Neural cell (in vitro differentiated cells): ENCODE measurements around the gene KCNH6. TPM values are rescaled to one million over a fixed set of nuclear protein-coding genes. Genes with fewer than 3 reads are reported as not detected.

Experiments used
- H2AFZ ChIP-seq: fragments of 200-600, 300-800 bp; sonication (generic), shearing (Covaris generic); 2 replicates; pipeline ENCODE4 v1.6.0; 2014; ENCODE audit warnings: low read depth, mild to moderate bottlenecking, antibody characterized with exemption, low read length, moderate library complexity
- H3F3A ChIP-seq: fragments of 200-600 bp; shearing (Covaris generic); 2 replicates; pipeline ENCODE4 v1.6.1; 2016; ENCODE audit warnings: mild to moderate bottlenecking, moderate library complexity, mixed read lengths, antibody characterized with exemption, low read length; ENCODE audit not compliant: insufficient read depth, poor library complexity, severe bottlenecking
- H3K27ac ChIP-seq: fragments of 200-600, 300-800 bp; sonication (generic), shearing (Covaris generic); 2 replicates; pipeline ENCODE4 v1.5.1; 2014; ENCODE audit warnings: mild to moderate bottlenecking, low read length, moderate library complexity
- H3K27me3 ChIP-seq: fragments of 300-800, 200-600 bp; sonication (generic), shearing (Covaris generic); 2 replicates; pipeline ENCODE4 v1.6.0; 2014; ENCODE audit warnings: mild to moderate bottlenecking, low read depth, low read length, moderate library complexity; ENCODE audit not compliant: insufficient read depth
- H3K36me3 ChIP-seq: fragments of 300-800, 200-600 bp; sonication (generic), shearing (Covaris generic); 2 replicates; pipeline ENCODE4 v1.5.1; 2014; ENCODE audit warnings: mild to moderate bottlenecking, antibody characterized with exemption, low read length, moderate library complexity; ENCODE audit not compliant: insufficient read depth
- H3K4me2 ChIP-seq: fragments of 300-800, 200-600 bp; sonication (generic), shearing (Covaris generic); 2 replicates; pipeline ENCODE4 v1.6.0; 2014; ENCODE audit warnings: mild to moderate bottlenecking, low read length
- H3K4me3 ChIP-seq: fragments of 300-800, 200-600 bp; sonication (generic), shearing (Covaris generic); 2 replicates; pipeline ENCODE4 v1.5.1; 2014; ENCODE audit warnings: mild to moderate bottlenecking, low read length, moderate library complexity
- H3K79me2 ChIP-seq: fragments of 200-600 bp; shearing (Covaris generic); replicated peaks from 2 replicates; pipeline ENCODE4 v1.6.0; 2014; ENCODE audit warnings: mild to moderate bottlenecking, low read length, moderate library complexity; ENCODE audit not compliant: insufficient read depth
- H3K9ac ChIP-seq: fragments of 300-800, 200-600 bp; sonication (generic), shearing (Covaris generic); 2 replicates; pipeline ENCODE4 v1.6.1; 2016; ENCODE audit warnings: mild to moderate bottlenecking, low read length, mixed read lengths
- H3K9me2 ChIP-seq: fragments of 200-600 bp; shearing (Covaris generic); 2 replicates; pipeline ENCODE4 v1.6.1; 2016; ENCODE audit warnings: mild to moderate bottlenecking, low read length, mixed read lengths; ENCODE audit not compliant: insufficient read depth
- H3K9me3 ChIP-seq: fragments of 200-600, 300-800 bp; sonication (generic), shearing (Covaris generic); 2 replicates; pipeline ENCODE4 v1.6.1; 2016; ENCODE audit warnings: mild to moderate bottlenecking, mixed run types, low read length, moderate library complexity, mixed read lengths
- H4K20me1 ChIP-seq: fragments of 200-600 bp; shearing (Covaris generic); 2 replicates; pipeline ENCODE4 v1.6.1; 2016; ENCODE audit warnings: mild to moderate bottlenecking, mixed run types; ENCODE audit not compliant: insufficient read depth
- CTCF ChIP-seq: fragments of 450-650 bp; IDR thresholded peaks from 2 replicates; pipeline ENCODE4 v1.5.1; 2014; ENCODE audit warnings: antibody characterized with exemption, mild to moderate bottlenecking, moderate library complexity; ENCODE audit not compliant: poor library complexity, severe bottlenecking
- EP300 ChIP-seq: fragments of 450-650 bp; conservative IDR thresholded peaks from 2 replicates; pipeline ENCODE4 v1.6.1; 2014; ENCODE audit warnings: antibody characterized with exemption, mild to moderate bottlenecking, moderate library complexity; ENCODE audit not compliant: poor library complexity, severe bottlenecking
- EZH2 ChIP-seq: fragments of 200-600, 300-800 bp; shearing (Covaris generic), sonication (generic); IDR thresholded peaks from 2 replicates; pipeline ENCODE4 v1.6.1; 2014; ENCODE audit warnings: antibody characterized with exemption, low read length, borderline replicate concordance, mild to moderate bottlenecking; ENCODE audit not compliant: insufficient read depth, poor library complexity, severe bottlenecking
- MXI1 ChIP-seq: fragments of 450-650 bp; conservative IDR thresholded peaks from 2 replicates; pipeline ENCODE4 v1.6.1; 2014; ENCODE audit warnings: antibody characterized with exemption, mild to moderate bottlenecking; ENCODE audit not compliant: poor library complexity, severe bottlenecking
- POLR2AphosphoS5 ChIP-seq: IDR thresholded peaks from 2 replicates; pipeline ENCODE4 v1.6.1; 2012
- RAD21 ChIP-seq: fragments of 450-650 bp; conservative IDR thresholded peaks from 2 replicates; pipeline ENCODE4 v1.6.1; 2014; ENCODE audit warnings: antibody characterized with exemption, mild to moderate bottlenecking, moderate library complexity
- SMC3 ChIP-seq: fragments of 450-650 bp; conservative IDR thresholded peaks from 2 replicates; pipeline ENCODE4 v1.6.1; 2014; ENCODE audit warnings: antibody characterized with exemption, mild to moderate bottlenecking, moderate library complexity; ENCODE audit not compliant: poor library complexity
- TAF1 ChIP-seq: IDR thresholded peaks from 2 replicates; pipeline ENCODE4 v1.6.1; 2012; ENCODE audit warnings: low read depth
- polyA plus RNA-seq: library from polyadenylated mRNA; depleted of rRNA; stranded (reverse); fragments of >200 nt; gene quantifications from 2 replicates; pipeline ENCODE4 v1.2.3, GENCODE V29; 2014
- TF ChIP-seq, protein P1 (sequence below): IDR thresholded peaks from 2 replicates; pipeline ENCODE4 v1.6.1; 2012; ENCODE audit warnings: borderline replicate concordance

Gene KCNH6
- polyA plus RNA-seq, 1 donor from 2014 or later = not detected

- Histone ChIP-seq H3K9me3 (no peaks in the 10 kb centered on the region), H2AFZ (no peak overlapping the region), H3K27ac (no peak overlapping the region), H3K4me3 (no peak overlapping the region), H3K27me3 (peaks cover 31% of the 10 kb centered on the region), H3K79me2 (no peaks in the 10 kb centered on the region), H3K9me2 (no peaks in the 10 kb centered on the region), H3K9ac (no peak overlapping the region), H3K36me3 (no peaks in the 10 kb centered on the region), H3F3A (no peaks in the 10 kb centered on the region), H3K4me2 (no peak overlapping the region), H4K20me1 (no peaks in the 10 kb centered on the region)
- TF ChIP-seq EZH2 (no peak), MXI1 (no peak), RAD21 (no peak), TAF1 (no peak)
Measured at GRCh38 chr17:63535640-63536039, 12.5 kb downstream of the KCNH6 start.

GRCh38 chr17:63537001-63537400 lies 13.8 kb downstream of the KCNH6 start:
- H3K4me2 ChIP-seq = no peak overlapping the region
- H3K9me2 ChIP-seq = no peaks in the 10 kb centered on the region
- no peak overlapping the region for H3K4me3 ChIP-seq
- peaks cover 31% of the 10 kb centered on the region for H3K27me3 ChIP-seq
- no peak overlapping the region for H2AFZ ChIP-seq
- H3K9me3 ChIP-seq = no peaks in the 10 kb centered on the region
- TF ChIP-seq SMC3 = no peak
- TF ChIP-seq, protein P1, sequence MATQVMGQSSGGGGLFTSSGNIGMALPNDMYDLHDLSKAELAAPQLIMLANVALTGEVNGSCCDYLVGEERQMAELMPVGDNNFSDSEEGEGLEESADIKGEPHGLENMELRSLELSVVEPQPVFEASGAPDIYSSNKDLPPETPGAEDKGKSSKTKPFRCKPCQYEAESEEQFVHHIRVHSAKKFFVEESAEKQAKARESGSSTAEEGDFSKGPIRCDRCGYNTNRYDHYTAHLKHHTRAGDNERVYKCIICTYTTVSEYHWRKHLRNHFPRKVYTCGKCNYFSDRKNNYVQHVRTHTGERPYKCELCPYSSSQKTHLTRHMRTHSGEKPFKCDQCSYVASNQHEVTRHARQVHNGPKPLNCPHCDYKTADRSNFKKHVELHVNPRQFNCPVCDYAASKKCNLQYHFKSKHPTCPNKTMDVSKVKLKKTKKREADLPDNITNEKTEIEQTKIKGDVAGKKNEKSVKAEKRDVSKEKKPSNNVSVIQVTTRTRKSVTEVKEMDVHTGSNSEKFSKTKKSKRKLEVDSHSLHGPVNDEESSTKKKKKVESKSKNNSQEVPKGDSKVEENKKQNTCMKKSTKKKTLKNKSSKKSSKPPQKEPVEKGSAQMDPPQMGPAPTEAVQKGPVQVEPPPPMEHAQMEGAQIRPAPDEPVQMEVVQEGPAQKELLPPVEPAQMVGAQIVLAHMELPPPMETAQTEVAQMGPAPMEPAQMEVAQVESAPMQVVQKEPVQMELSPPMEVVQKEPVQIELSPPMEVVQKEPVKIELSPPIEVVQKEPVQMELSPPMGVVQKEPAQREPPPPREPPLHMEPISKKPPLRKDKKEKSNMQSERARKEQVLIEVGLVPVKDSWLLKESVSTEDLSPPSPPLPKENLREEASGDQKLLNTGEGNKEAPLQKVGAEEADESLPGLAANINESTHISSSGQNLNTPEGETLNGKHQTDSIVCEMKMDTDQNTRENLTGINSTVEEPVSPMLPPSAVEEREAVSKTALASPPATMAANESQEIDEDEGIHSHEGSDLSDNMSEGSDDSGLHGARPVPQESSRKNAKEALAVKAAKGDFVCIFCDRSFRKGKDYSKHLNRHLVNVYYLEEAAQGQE = no peak
- no peak for TF ChIP-seq RAD21
- no peak for TF ChIP-seq EZH2
- TF ChIP-seq CTCF = no peak
- no peak for TF ChIP-seq POLR2AphosphoS5
- TF ChIP-seq EP300 = no peak
- no peak for TF ChIP-seq MXI1
- no peak for TF ChIP-seq TAF1
- H3K79me2 ChIP-seq = no peaks in the 10 kb centered on the region
- H3K36me3 ChIP-seq = no peaks in the 10 kb centered on the region
- no peaks in the 10 kb centered on the region for H3F3A ChIP-seq
- no peaks in the 10 kb centered on the region for H4K20me1 ChIP-seq
- no peak overlapping the region for H3K9ac ChIP-seq
- no peak overlapping the region for H3K27ac ChIP-seq
